Middle frontal gyrus (tissue), 1 donor: ENCODE measurements around the gene MAP4K4.

Experiments used
- DNase-seq: peaks from one replicate; pipeline ENCODE4 v3.0.0-alpha.2; 2015; ENCODE audit warnings: low spot score; ENCODE audit errors: extremely low spot score

The MAP4K4 gene

DNA sequence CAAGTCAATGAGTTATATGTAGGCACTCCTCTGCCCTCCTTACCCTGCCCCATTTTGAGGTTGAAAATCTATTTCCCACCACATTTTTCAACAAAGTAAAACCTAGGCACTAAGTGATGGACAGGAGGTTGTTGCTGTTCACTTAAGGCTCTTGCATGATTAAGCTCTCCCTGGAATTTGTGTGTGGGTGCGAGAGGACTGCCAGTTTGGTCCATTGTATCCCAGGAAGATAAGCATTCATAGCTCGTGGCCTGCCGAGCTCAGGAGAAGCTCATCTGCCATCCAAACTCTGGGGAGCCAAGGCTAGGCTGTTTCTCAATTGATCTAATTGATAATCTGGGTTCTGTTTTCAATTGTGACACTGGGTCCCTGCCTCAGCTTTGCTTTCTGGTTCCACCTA is 4.7 kb upstream of the MAP4K4 start:
- no peak for DNase-seq

DNA sequence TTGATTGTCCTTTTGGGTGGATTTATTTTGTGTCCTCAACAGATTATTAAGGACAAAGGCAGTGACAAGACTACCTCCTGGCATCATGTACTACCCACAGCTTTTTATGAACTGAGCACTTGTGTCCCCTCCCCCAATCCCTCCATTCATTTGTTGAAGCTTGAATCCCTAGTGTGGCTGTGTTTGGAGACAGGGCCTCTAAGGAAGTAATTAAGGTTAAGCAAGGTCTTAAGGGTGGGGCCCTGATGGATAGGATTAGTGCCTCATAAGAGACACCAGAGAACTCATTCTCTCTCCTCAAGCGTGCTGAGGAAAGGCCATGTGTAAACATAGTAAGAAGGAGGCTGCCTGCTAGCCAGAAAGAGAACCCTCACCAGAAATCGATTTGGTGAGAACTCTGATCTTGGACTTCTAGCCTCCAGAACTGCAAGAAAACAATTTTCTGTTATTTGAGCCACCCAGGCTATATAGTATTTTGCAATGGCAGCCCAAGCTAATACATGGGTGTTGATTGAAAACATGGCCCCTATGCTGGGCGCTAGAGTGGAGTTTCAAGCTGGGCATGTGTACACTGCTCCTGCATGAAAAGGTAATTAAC is 3.4 kb upstream of the MAP4K4 start:
- no peak for DNase-seq

DNA sequence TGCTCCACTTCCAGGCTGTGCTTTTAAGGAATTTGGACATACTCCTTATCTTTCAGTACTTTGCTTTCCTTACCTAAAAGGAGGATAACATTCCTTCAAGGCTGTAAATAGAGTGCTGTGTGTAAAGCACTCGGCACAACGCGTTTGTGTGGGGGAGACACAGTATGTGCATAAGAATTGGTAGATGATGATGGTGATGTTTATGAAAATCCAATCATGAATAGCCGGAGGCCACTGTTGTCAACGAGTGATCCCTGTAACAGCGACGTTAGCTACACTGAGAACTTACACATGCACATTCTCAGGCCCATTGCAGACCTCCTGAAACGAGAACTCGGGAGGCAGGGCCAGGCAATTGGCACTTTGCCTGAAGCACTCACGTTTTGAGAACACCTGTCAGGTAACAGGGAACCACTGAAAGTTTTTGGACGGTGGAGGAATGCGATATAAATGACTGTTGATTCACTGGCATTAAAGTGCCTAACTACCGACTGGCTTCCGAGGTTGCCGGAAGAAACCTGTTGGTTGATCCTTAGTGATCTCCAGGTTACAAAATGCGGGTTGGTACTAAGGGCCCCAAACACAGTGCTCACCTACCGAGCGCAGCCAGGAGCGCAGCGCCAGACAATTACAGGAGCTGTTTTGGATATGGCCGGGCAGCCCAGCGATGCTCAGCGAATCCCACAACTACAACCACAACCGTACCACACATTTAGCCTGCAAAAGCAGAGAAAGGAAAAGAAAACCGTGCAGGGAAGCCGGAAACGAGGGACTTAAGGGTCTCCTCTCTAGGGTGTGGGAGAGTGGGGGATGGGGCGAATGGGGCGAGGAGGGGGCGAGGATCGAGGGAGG is 1.0 kb upstream of the MAP4K4 start:
- DNase-seq, result no peak

DNA sequence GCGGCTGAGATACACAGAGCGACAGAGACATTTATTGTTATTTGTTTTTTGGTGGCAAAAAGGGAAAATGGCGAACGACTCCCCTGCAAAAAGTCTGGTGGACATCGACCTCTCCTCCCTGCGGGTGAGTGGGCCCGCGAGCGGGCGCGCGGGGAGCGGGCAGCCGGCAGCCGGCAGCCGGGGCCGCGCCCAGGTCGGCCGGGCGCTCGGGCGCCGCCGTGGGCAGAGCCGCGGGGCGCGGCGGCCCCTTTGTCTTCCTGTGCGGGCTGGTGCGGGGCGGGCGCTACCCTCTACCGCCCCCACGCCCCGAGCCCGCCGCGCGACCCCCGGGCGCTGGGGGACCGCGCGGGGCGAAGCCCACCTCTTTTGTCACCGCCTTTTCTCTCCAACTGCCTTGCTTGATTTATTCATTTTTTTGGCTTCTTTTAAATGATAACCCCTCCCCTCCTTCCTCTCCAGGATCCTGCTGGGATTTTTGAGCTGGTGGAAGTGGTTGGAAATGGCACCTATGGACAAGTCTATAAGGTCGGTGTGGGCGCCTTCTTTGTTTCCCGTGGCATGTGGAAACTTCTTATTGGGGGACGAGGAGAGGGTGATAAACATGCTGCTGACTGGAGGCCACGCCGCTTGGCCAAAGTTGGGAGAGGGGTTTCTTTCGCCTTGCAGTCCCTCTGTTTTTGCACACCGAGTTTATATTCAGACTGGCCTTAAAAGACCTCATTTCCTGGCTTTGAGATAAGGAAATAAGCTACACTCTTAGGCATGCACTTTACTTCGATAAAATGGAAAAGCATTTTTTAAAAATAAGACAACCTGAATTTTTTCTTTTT is 722 bp downstream of the MAP4K4 start:
- no peak for DNase-seq

DNA sequence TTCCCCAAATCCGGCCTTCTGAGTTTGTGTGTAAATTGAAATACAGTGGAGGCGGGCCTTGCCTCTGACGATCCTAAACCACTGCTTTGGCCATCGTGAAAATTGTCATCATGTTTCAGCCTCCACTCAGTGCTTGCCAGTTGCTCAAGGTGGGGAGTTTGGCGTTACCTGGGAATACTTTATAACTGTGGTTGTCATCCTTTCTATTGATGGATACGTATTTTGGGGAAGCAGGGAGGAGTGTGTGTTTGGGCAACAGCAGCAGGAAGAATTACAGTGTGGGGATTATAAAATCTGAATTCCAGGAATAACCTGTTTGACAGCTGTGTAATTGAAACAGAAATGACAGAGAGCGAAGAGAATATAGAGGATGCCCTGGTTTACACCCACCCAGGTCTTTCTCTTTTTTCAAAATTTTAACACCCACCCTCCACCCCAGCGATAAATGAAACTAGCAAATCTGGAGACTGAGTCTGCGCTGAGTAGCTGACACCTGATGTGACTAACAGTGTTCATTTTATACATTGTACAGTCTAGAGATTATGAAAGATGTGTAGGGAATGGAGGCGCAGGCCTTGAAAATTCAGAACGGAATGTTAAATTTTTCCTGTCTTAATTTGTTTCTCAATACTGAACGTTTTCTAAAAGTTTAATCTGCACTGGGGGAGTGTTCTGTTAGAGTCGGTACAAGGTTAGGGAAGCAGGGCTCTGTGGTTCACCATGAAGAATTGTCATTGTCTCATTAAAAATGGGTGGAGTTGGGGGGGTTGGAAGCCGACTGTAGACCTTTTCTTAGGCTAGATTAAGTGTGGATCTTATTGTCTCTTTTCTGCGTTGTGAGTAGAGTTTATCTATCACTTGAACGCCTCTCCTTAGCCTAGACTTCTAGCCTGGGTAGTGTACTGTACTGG is 1.6 kb downstream of the MAP4K4 start:
- DNase-seq, result peak; percentile 22

DNA sequence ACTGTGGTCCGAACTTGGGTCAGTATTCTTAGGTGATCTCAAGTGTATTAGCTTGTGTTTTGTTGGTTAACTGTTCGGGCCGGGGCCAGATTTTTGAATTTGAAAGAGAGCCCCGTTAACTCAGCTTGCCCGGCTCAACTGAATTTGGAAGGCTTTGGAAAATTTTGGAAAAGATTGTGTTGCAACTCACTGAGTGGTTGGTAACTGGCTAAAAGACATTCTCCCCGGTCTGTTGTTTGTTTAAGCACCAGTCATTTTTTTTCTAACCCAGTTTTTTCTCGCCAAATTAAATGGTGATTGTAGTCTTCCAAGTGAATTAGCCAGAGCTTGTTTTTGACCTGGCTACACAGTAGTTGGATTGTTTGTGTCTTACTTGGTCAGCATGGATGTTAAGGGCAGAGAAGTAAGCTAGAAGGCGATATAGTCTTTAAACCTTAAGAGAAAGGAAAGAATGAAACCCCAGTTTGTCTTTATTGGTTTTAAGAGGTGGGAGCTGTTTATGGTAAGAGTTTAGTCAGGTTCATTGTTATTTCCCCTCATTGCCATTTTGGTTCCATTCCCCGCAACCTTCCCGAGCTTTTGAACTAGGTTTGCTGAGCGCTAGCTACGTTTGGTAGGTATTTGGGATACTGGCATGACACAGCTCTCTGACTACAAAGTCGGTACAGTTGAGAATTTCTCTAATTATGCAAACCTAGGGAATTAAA is 2.4 kb downstream of the MAP4K4 start:
- no peak for DNase-seq

DNA sequence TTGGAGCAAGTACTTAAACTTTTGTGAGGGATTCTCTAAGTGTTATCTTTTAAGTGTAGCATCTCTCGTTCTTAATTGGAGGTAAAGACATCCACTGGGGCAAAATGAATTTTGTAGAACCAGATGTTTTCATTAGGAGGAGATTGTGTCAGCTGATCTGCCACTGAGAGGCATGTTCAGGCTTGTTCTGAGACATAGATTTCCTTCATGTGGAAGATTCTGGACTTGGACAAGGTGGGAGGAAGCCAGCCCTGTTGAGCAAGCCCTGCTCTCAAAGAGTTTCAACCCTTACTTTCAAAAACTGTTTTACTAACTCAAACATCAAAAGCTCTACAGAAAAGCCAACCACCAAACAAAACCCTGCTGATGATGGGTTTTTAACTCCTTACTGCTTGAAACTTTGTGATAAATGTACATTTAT is 6.5 kb downstream of the MAP4K4 start:
- DNase-seq, result no peak

DNA sequence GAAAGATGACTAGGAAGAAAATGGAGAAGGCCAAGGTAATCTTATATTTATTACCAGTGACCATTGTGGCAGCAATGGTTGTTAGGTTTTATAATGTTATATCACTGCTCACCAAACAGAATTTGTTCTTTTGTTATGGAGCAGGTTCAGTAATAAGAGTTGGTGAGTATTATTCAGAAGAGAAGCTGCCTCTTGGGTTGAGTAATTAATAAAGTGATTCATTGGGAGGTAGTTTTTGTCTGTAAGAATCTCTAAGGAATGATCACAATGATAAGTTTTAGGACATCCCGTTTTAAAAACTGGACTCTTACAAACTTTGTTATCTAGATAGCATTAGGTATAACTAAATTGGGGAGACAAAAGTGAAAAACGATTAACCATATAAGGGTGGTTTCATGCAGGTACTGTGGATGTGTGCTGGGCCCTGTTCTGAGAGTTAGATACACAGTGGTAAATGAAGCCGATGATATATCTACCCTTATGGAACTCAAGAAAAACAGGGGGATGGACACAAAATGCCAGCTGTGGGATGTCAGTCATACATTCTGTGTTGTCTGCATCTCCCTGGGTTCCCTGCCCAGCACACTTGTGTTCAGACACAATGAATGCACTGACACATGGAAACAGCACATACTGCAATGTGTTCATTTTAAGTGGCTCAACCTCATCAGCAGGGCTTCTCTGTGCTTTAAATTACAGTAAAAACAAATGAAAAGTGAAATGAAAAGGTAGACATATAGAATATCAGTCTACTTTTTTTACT is 7.5 kb downstream of the MAP4K4 start:
- no peak for DNase-seq

DNA sequence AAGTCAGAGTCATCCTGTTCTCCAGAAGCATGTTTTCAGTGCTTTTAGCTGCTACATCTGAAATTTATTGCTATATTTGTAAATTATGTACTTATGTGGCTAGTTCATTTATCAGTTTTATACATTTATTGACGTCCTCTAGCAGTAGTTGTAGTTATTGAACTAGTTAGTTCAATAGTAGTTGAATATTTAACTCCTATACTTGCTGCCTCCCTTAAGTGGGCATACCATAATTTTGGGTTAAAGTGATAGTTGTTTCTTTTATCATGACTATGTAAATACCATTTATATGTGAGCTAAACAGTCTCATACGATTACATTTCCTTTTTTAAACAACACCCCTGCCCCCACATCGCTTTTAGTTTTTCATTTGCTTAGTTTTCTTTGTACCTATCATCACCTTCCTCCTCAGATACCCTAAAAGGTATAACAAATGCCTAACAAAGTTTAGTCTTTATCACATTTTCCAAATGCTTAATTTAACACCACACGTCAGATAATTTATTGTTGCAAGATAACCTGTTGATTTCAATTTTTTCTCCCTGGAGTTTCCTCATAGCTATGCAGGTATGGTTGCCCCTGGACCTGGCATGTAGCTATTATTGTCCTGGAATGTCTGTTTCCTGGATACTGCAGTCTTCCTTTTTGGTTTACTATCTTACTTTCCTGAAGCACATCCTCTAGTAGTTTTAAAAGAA is 8.8 kb downstream of the MAP4K4 start:
- no peak for DNase-seq

DNA sequence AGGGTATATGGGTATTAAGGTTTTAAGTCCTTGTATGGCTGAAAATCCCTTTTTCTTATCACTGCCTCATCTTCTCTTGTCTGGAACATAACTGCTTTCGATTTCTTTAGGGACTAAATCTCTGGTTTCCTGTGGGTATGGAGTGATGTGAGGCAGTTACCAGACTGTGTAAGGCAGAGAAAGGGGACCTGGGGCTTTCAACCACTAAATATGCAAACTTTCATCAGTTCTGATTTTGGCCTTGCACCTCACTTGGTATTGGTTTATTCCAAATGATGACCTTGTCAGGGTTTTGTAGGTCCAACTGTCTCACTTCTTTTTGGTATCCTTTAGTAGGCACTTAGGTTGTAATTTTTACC is 9.3 kb downstream of the MAP4K4 start:
- no peak for DNase-seq

DNA sequence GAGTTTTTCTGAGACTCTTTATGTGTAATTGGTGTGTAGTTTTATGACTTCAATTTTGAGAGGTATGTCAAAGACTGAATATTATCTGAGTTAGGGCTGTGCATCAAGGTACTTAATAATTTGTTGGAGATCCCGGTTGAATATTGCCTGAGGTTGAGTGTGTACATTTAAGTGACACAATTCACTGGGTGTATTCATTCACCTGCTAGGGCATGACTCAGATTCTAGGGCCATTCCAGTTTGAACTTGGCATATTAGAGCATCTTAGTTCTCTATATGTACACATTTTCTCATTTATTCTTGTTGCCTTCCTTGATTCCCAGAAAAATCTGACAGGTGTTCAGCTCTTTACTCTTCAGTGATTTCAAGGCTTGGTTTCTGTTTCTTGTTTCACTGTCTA is 12.5 kb downstream of the MAP4K4 start:
- no peak for DNase-seq

DNA sequence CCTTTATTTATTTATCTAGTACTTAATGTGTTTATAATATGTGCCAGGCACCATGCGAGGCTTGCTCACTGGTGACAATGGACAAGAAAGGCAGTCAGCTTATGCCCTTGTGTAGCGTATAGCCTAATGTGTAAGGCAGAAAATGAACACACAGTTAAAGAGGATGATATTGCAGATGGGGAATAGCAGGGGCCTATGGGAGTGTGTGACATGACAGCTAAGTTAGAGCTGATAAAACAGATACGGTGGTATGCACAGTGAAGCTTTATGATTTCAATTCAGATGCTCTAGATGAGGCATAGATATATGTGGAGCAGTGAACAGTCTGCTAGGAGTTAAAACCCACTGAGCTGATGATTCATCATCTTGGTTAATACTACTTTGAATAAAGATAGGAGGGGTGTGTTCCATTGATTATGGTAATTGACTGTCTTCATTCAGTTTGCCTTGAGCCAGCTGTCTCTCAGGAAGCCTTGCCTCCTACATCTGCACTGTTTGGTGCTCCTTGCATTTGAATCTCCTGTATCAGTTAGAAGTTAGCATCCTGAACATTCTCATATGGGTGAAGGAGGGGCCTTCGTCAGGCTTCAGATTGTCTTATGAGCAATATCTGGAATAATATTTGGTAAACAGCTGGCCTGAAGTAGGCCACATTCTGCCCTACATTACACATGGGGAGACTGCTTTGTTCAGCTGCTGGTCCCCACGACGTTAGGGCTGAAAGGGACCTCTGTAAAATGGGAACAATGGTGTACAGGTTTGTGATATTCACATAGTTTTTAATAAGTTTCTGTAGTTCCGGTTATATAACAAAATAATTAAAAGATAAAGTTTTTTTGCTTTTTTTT is 13.2 kb downstream of the MAP4K4 start:
- DNase-seq, result no peak

DNA sequence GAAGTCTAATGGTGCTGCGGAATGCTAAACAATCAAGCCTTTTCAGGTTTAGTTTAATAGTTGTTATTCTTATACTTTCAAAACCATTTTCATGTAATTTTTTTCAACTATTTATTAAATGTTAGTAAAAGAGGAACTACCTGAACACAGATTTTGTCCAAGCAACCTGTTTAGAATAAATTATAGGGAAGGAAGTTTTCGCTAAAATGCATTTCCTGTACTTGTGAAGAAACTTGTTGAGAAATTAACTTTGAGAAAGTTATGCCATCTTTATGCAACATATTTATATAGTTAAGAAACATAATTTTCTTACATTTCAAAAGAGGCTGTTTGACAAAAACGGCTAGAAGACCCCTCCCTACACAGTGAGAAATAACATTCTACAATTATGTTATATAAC is 16.6 kb downstream of the MAP4K4 start:
- DNase-seq, result no peak

DNA sequence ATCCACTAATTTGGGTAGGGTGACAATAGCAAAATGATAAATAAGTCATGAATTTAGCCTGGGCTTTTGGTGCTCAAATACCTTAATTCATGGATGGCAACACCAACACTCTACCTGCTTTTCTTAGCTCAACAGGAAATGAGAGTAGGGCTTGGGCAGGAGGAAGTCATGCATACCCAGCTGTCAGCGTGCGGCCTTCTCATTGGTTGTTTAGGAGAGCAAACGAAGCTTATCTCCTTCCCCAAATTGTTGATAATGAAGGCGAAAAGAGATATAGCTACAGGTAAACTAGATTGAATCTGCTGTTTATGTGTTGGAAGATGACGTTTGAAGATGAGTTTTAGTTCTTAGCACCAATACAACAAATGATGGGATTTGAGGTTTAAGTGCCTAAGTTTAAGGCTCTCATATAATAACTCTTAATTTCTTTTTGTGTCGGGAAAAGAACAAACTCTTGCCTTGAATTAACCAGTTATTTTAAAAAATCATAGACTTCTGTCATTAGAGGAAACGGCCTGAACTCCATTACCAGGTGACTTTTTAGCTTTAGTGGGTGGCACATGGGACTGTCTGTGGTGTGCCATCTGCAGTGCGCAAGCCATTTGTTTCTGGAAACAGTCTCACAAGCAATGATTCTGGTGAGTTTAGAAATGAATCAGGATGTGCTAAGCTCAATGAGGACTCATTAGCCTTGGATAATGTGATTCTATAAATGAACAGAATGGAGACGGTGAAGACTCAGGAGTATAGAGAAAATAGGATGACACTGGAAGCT is 19.8 kb downstream of the MAP4K4 start:
- DNase-seq, result no peak

DNA sequence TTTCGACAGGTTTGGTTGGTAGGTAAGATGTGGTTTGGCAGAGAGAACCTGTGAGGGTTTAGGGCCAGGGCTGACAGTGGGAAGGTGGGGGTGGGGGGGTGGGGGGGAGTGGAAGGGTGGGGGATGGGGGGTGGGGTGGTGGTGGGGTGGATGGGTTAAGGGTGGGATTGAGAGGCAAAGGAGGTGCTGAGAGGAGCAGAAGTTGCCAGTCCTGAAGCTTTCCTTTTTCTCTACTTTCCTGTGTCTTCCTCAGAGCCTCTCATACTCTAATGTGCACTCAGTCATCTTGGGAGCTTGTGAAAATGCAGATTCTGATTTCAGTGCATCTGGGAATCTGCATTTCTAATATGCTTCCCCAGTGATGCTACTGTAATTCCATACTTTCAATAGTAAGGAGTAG is 21.0 kb downstream of the MAP4K4 start:
- no peak for DNase-seq

DNA sequence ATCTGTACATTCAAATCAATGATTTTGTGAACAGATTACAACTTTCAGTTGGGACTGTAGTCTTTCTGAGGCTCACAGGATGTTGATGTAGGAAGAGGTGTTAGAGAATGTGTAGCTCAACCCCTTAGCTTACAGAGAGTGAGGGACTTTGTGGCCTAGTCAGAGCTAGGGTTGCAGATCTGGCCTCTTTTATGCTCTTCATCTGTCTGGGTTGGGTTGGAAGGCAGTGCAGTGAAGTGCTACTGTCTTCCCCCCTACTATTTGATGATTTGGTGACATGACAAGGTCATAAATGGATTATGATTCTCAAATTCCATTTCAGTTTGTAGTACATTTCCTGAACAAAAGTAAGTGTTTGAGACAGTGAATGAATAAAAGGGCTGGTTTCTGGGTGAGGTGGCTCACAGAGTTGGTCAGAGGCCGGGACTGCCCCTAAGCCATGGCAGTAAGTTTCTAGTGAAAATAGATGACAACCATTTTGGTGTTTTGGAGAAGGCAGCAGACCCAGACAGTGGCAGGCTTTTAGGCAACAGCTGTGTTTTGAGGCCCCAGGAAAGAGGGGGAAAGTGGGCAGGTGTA is 21.6 kb downstream of the MAP4K4 start:
- no peak for DNase-seq

DNA sequence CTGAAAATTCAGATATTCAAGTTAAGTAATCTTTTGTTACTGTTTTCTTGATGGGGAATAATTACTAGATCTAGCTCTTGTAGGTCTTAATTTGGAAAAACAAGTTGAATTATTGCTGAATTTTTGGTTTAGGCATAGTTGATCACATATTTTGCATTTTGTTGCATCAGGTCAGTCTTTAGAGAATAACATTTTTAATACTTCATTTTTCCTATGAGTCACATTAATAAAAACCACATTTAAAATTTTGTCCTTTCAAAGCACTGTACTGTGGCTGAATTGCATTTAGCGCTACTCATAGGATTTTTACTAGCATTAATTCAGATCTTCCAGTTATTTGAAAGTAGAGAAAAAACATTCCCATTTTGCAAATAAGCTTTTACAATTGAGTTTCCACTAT is 23.2 kb downstream of the MAP4K4 start:
- no peak for DNase-seq
